NCI-H524 treated with DMSO at 0.1 percent for 48 hours (cell line): ENCODE data around the gene COG2.
"Not testable (repeated sequence)": the region's sequence is repeated elsewhere in the genome, so short reads cannot be mapped to it uniquely, and the experiment has no call there.

Source experiments
- DNase-seq: peaks from one replicate; lab custom pipeline; 2025; lab: John Stamatoyannopoulos, UW

COG2 gene

DNA sequence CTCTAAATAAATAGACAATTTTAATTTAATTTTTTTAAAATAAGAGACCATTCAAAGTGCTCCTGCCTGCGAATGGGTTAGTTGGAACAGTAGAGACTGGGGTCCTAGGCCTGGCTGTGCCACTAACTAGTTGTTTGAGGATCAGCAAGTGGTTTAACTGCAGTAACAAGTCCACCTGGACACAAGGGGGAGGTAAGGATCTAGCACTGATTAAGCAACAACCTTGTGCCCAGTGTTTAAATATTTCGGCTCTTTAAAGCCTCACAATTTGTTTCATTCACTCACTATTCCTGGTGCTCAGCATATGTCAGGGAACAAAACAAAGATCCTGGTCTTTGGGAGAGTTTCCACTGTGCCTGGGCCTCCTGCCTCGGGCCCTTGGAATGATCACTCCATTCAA is 73.2 kb downstream of the COG2 start:
- no peak for DNase-seq

DNA sequence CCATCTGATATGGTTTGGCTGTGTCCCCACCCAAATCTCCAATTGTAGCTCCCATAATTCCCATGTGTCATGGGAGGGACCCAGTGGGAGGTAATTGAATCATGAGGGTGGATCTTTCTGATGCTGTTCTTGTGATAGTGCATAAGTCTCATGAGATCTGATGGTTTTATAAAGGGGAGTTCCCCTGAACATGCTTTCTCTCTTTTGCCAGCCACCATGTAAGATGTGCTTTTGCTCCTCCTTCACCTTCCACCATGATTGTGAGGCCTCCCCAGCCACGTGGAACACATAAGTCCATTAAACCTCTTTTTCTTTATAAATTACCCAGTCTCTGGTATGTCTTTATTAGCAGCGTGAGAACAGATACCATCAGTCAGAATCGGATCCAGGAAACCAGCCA is 74.2 kb downstream of the COG2 start:
- DNase-seq, result not testable (repeated sequence)

- no peak for DNase-seq
These were observed 75.0 kb downstream of the COG2 start for GRCh38 chr1:230717251-230717650.

DNA sequence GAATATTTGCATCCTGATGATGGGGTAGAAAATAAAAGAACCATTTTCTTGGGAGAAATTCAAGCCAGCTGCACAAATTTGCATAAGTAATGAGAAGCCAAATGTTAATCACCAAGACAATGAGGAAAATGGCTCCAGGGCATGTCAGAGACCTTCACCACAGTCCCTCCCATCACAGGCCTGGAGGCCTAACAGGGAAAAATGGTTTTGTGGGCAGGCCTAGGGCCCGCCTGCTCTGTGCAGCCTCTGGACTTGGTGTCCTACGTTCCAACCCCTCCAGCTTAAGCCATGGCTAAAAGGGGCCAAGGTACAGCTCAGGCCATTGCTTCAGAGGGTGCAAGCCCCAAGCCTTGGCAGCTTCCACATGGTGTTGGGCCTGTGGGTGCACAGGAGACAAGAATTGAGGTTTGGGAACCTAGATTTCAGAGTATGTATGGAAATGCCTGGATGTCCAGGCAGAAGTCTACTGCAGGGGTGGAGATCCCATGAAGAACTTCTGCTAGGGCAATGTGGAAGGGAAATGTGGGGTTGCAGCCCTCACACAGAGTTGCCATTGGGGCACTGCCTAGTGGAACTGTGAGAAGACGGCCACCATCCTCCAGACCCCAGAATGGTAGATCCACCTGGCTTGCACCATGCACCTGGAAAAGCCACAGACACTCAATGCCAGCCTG is 79.7 kb downstream of the COG2 start:
- DNase-seq, result not testable (repeated sequence)

DNA sequence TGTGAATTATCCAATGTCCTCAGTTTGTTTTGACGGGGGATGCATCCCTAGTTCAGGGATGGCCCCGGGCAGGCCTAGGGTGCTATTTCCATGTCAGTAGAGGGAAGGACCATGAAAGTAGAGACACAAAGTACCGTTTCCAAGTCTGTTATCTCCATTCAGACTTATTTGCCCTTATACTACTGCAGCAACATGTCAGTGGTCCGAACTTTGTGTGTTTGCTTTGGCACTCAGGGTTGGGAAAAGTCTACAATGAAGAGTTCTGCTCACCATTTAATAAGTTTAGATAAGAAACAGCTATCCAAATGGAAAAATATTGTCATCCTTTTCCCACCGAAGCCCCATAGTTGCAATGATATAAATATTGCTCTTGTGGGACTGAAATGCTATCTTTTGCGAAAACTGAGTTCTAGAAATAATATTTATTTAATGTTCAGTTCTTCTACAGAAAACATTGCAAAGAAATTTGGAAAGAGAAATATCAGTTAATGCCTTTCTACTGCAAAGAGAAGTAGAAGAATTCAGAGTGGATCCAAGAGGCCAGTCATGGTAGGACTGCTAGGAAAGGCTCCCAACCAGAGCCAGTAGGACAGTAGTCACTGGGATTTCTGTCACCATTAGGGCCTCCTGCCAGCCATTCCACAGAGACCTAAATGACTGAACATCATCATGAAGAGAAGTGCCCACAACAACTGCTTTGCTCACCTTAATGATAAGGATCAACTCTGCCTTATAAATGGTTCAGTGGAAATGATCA is 83.2 kb downstream of the COG2 start:
- no peak for DNase-seq

DNA sequence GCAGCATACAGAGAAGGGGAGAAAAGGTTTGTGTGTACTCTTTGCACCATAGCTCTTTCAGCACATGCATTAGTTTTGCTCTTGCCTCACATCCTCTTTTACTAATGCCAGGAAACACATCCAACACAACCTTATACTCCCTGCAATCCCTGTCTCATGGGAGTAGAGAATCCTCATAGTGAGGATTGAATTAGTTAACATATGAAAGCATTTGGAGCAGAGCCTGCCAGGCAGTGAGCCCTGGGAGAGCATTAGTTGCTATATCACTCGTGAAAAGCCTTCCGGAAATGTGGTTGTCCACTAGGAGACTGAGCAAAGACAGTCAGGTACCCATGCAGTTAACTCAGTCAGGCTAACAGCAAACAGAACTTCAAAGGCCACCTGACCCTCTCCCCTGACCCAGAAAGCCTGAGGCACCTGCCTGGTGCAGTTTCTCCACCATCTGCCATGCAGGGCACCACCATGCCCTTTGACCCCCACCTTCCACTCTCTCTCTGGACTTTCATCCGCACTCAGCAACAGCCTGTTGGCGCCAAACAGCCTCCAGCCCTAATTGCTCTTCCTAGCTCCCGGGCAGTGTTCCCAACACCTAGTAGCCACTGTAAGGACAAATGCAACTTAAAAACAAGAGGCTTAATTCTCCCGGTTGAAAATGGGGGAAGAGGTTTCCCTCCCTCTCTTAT is 86.6 kb downstream of the COG2 start:
- no peak for DNase-seq

DNA sequence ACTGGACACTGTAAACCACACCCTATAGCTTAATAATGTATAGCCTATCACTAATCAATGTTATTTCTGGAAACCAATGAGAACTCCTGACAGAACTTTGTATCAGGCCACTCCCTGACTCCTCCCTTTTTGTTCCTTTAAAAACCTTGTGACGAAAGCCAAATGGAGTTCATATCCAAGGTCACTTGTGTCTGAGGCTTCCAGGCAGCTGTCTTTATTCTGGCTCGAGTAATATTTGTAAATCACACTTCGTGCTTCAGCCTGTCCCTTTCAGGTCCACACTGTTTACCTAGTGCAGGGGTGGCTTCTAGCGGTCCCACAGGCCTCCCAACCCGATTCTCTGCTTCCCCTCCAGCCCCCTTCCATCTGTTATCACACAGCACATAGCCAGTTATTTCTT is 88.7 kb downstream of the COG2 start:
- DNase-seq, result no peak

GRCh38 chr1:230735447-230735846 is 93.2 kb downstream of the COG2 start:
- DNase-seq, result no peak

GRCh38 chr1:230737622-230738262 is 95.5 kb downstream of the COG2 start:
- no peak for DNase-seq

DNA sequence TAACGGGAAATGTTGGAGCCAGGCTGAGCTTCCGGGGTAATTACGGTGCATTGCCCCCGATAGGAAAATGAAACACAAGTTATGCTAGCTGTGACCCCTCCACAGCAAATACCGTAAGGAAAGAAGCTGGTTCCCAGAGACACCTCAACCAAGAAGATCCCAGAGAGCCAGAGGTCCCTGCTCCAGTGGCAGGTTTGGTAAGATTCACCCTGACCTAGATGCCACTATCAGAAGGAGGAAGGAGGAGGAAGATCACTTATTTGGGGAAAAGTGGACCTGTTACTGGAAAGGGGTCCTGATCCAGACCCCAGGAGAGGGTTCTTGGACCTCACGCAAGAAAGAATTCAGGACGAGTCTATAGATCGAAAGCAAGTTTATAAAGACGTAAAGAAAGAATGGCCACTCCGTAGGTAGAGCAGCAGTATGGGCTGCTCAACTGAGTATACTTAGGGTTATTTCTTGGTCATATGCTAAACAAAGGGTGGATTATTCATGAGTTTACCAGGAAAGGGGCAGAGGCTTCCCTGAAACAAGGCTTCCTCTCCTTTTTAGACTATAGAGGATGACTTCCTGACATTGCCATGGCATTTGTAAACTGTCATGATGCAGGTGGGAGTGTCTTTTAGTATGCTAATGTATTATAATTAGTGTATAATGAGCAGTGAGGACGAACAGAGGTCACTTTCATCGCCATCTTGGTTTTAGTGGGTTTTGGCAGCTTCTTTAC is 97.4 kb downstream of the COG2 start:
- DNase-seq, result no peak
